Measurements from ENCODE around the gene USP48. TPM values are rescaled to one million over a fixed set of nuclear protein-coding genes. Genes with fewer than 3 reads are reported as not detected.
A peak's percentile ranks its signal among the peaks of the same experiment; 100 is the strongest.

USP48 gene
- total and polyA plus RNA-seq, 2 of the 13 experiments (the other 11 are each of a cell fraction or from before 2014, with no cell fraction given), result 30.4 to 30.7 TPM

- ChIA-PET POLR2A (no interaction called here), CTCF (ENCODE audit: low intra/inter-chr PET ratio, low total read pairs) (no interaction called here)
- in situ Hi-C loops (cut with HindIII; ENCODE audit: extremely low pct_ligation_motif_present, low pct_unique_long_range_greater_than_20kb), result no loop called here
- H3K9ac ChIP-seq (ENCODE audit: insufficient read depth, low read depth, low read length), result no peak overlapping the region
- H2AFZ ChIP-seq (ENCODE audit: low read length), result no peak overlapping the region
- TF ChIP-seq MAFK (conservative IDR thresholded peaks at IDR 0.05 in 1 of 2, IDR thresholded peaks at IDR 0.05 in 1 of 2; ENCODE audit: low read length in 2 of 2) (peak; percentile 70 to 73), SP5 (CRISPR knock-in tag; IDR thresholded peaks at IDR 0.05; ENCODE audit: borderline replicate concordance, low read depth) (no peak), ATF6 (CRISPR knock-in tag; conservative IDR thresholded peaks at IDR 0.05) (no peak), MAFF (IDR thresholded peaks at IDR 0.05; ENCODE audit: low read depth, low read length) (peak; percentile 66)
- H3K4me2 ChIP-seq (ENCODE audit: low read depth, low read length), result no peak overlapping the region
- FAIRE-seq (no peak), DNase-seq (ENCODE audit: low spot score) (no peak), ATAC-seq (no peak)
- 84% methylated on average over 4 of the region's 5 CpGs for WGBS (ENCODE audit: low lambda C conversion rate)
- H3K36me3 ChIP-seq (replicated peaks in 1 of 2; ENCODE audit: control insufficient read depth in 1 of 2, insufficient read depth in 2 of 2, low read length in 2 of 2), result peaks cover 8 to 37% of the 10 kb centered on the region in 2 experiments
- 0 out of 2 replicates have a peak, but pooled peaks cover 11% of the 10 kb centered on the region for H3K4me1 ChIP-seq (ENCODE audit: insufficient read depth, low read length)
- no TSS peak for BruUV-seq (replicated peaks)
- no peak overlapping the region for H3K4me3 ChIP-seq (replicated peaks in 1 of 3; ENCODE audit: insufficient read depth in 1 of 3, low read depth in 2 of 3, low read length in 3 of 3)
- no peaks in the 10 kb centered on the region for H3K79me2 ChIP-seq (ENCODE audit: insufficient read depth, low read length)
- H3K27ac ChIP-seq (ENCODE audit: extremely low read length, insufficient read depth, low read length), result no peak overlapping the region
- no peaks in the 10 kb centered on the region for H3K27me3 ChIP-seq (ENCODE audit: control insufficient read depth in 1 of 2, insufficient read depth in 2 of 2, low read length in 2 of 2)
- intact Hi-C loops (cut with micrococcal nuclease; ENCODE audit: unreplicated experiment), result no loop called here
- H3K9me3 ChIP-seq (ENCODE audit: low read length), result no peaks in the 10 kb centered on the region
- H4K20me1 ChIP-seq (ENCODE audit: insufficient read depth, low read length), result peaks cover 13% of the 10 kb centered on the region
Observed at GRCh38 chr1:21644906-21645305, 138.0 kb downstream of the USP48 start.

- POLR2A ChIA-PET, result no interaction called here
- no TSS peak for BruUV-seq (replicated peaks)
- H3K27me3 ChIP-seq (ENCODE audit: control insufficient read depth in 1 of 2, insufficient read depth in 2 of 2, low read length in 2 of 2), result no peaks in the 10 kb centered on the region
- H3K36me3 ChIP-seq (replicated peaks in 1 of 2; ENCODE audit: control insufficient read depth in 1 of 2, insufficient read depth in 2 of 2, low read length in 2 of 2), result peaks cover 7 to 37% of the 10 kb centered on the region in 2 experiments
- H4K20me1 ChIP-seq (ENCODE audit: insufficient read depth, low read length), result peaks cover 13% of the 10 kb centered on the region
- no peak overlapping the region for H2AFZ ChIP-seq (ENCODE audit: low read length)
- no peak for DNase-seq (ENCODE audit: low spot score)
- ATAC-seq, result no peak
- intact Hi-C loops (cut with micrococcal nuclease; ENCODE audit: unreplicated experiment) (no loop called here), in situ Hi-C loops (cut with HindIII; ENCODE audit: extremely low pct_ligation_motif_present, low pct_unique_long_range_greater_than_20kb) (no loop called here)
- no peaks in the 10 kb centered on the region for H3K9me3 ChIP-seq (ENCODE audit: low read length)
- H3K9ac ChIP-seq (ENCODE audit: insufficient read depth, low read depth, low read length), result no peak overlapping the region
- 0 out of 2 replicates have a peak, but pooled peaks cover 11% of the 10 kb centered on the region for H3K4me1 ChIP-seq (ENCODE audit: insufficient read depth, low read length)
- no peak overlapping the region for H3K27ac ChIP-seq (ENCODE audit: extremely low read length, insufficient read depth, low read length)
- no peak overlapping the region for H3K4me3 ChIP-seq (replicated peaks in 1 of 3; ENCODE audit: insufficient read depth in 1 of 3, low read depth in 2 of 3, low read length in 3 of 3)
- no peak overlapping the region for H3K4me2 ChIP-seq (ENCODE audit: low read depth, low read length)
- no peaks in the 10 kb centered on the region for H3K79me2 ChIP-seq (ENCODE audit: insufficient read depth, low read length)
- no peak for FAIRE-seq
- CTCF ChIA-PET (ENCODE audit: low intra/inter-chr PET ratio, low total read pairs), result no interaction called here
- WGBS (ENCODE audit: low lambda C conversion rate), result 96% methylated on average over 10 of the region's 10 CpGs
- TF ChIP-seq ZNF138 (CRISPR knock-in tag; IDR thresholded peaks at IDR 0.05; ENCODE audit: low read depth) (no peak), NFE2L1 (CRISPR knock-in tag; IDR thresholded peaks at IDR 0.05; ENCODE audit: borderline replicate concordance) (no peak), ATF1 (CRISPR knock-in tag; IDR thresholded peaks at IDR 0.05) (no peak), IRX3 (CRISPR knock-in tag; IDR thresholded peaks at IDR 0.05; ENCODE audit: borderline replicate concordance, low read depth) (no peak), ZNF788 (CRISPR knock-in tag; IDR thresholded peaks at IDR 0.05; ENCODE audit: borderline replicate concordance) (no peak), ZNF777 (CRISPR knock-in tag; IDR thresholded peaks at IDR 0.05) (no peak)
- TF ChIP-seq, protein P1, sequence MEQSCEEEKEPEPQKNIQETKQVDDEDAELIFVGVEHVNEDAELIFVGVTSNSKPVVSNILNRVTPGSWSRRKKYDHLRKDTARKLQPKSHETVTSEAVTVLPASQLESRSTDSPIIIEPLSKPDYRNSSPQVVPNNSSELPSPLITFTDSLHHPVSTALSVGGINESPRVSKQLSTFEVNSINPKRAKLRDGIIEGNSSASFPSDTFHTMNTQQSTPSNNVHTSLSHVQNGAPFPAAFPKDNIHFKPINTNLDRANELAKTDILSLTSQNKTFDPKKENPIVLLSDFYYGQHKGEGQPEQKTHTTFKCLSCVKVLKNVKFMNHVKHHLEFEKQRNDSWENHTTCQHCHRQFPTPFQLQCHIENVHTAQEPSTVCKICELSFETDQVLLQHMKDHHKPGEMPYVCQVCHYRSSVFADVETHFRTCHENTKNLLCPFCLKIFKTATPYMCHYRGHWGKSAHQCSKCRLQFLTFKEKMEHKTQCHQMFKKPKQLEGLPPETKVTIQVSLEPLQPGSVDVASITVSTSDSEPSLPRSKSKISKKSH (CRISPR knock-in tag; IDR thresholded peaks at IDR 0.05; ENCODE audit: borderline replicate concordance), result no peak
- TF ChIP-seq, protein P2, sequence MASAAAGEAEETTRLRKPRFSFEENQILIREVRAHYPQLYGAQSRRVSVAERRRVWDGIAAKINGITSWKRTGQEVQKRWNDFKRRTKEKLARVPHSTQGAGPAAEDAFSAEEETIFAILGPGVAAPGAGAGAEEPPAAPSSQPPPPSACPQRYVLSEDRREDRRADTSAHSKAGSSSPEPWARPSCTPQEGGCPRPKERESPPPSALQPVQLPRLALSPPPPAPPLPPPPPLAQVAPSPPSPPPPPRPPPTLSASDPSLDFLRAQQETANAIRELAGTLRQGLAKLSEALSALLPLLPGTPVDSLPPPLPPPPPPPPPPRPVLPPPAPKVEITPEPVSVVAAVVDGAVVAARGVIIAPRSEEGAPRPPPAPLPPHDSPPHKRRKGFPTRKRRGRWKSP (CRISPR knock-in tag; IDR thresholded peaks at IDR 0.05), result no peak
- TF ChIP-seq, protein P3, sequence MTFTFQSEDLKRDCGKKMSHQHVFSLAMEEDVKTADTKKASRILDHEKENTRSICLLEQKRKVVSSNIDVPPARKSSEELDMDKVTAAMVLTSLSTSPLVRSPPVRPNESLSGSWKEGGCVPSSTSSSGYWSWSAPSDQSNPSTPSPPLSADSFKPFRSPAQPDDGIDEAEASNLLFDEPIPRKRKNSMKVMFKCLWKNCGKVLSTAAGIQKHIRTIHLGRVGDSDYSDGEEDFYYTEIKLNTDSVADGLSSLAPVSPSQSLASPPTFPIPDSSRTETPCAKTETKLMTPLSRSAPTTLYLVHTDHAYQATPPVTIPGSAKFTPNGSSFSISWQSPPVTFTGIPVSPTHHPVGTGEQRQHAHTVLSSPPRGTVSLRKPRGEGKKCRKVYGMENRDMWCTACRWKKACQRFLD (CRISPR knock-in tag; IDR thresholded peaks at IDR 0.05; ENCODE audit: borderline replicate concordance), result no peak
Observed at GRCh38 chr1:21644348-21644747, 138.6 kb downstream of the USP48 start.
